GM21825 (cell line): ENCODE measurements around the gene CYP39A1.

Source experiments
- ATAC-seq: cut with Tn5 transposase; IDR thresholded peaks from one replicate; pipeline ENCODE4 v1.9.1; 2021; ENCODE audit warnings: mild to moderate bottlenecking, moderate library complexity; ENCODE audit not compliant: unreplicated experiment

Gene CYP39A1

DNA sequence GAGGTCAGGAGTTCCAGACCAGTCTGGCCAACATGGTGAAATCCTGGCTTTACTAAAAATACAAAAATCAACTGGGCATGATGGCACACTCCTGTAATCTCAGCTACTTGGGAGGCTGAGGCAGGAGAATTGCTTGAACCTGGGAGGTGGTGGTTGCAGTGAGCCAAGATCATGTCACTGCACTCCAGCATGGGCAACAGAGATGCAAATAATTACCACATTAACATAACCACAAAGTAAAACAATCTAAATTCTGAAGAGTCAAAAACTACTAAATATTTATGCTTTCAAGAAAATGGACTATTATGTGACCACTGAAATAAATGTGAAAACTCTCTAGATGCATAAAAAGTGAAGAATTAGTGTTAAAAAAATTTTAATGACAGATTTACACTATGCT, 59.9 kb downstream of the CYP39A1 start:
- no peak for ATAC-seq

DNA sequence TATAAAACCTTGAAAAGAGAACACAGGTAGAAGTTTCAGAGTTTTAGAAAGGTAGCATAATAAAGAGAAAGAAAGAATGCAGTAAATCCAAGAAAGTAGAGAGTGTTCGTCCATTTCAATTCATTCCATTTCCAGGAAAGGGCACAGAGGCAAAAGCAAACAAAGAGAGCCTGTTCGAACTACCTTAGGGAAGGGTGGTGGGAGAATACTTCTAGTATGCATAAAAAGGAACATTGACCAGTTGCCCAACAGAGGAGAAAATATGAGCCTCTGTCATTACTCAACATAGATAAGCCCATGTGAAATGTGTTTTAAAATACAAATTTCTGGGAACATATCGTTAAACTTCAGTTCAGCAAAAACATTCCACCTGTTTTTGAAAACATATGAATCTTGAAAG, 60.6 kb downstream of the CYP39A1 start:
- no peak for ATAC-seq

DNA sequence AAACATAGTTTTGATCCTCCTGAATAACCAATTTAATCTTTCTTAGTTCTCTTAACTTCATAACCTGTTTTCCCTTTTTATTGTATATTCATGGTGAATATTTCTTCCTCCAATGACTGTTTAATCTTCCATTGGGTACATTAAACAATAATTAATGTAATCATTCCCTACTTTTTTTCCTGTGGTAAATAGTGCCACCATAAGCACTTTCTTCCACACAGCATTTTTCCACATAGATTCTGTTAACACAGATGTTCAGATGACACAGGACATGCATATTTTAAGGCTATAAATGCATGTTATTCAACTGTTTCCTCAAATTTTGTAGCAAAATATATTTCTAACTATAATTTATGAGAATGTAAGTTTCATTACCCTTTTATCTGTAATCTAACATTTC, 61.9 kb downstream of the CYP39A1 start:
- no peak for ATAC-seq

DNA sequence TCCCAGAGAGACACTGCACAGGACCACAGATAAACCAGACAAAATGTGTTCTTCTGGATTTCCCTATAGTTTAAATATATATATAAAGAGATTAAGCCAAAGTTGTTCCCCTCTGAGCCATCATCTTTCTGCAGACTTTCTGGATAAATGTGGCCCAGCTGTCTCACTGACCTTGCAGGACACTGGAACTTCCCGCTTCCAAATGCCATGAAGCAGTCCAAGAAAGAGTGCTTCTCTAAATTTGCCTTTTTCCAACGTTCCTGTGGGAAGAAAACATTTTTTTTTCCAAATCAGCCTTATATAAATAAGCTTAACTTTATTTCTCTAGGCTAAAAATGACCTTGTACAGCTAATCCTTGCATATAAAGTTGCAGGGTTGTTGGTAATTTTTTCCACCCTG, 65.7 kb downstream of the CYP39A1 start:
- ATAC-seq = no peak

DNA sequence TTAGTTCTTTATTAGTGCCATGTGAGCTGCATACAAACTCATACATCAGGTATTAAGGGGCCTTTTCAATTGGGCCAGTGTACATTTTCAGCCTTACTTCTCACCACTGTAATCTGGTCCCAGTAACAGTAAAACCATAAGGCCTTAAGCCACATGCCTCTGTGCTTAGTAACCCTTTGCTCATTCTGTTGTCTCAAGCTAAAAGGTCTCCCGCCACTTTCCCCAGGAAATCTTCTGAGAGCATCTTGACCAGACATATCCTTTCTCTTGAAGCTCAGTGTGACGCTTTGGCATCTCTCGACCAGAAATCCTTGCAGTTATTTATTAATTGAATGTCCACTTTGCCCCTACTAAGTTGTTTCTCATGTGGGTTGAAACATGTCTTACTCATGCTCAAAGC, 68.0 kb downstream of the CYP39A1 start:
- ATAC-seq = no peak

DNA sequence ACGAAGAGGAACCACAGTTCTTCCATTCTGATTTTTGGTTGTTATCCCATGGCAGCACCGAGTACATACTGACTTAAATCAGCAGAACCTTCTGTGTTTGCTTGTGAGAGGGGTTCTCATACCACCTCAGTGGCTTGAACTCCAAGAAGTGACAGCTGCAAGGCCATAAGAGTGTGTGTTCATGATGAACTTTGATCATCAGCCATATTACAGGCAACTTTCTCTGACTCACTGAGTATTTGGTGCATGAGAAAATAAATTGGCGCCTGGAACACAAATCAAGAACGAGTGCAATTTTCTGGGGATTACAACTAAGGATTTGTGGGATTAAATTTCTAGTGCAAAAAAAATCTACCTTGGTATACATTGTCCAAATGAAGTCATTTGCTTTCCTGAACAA, 68.9 kb downstream of the CYP39A1 start:
- ATAC-seq = no peak

DNA sequence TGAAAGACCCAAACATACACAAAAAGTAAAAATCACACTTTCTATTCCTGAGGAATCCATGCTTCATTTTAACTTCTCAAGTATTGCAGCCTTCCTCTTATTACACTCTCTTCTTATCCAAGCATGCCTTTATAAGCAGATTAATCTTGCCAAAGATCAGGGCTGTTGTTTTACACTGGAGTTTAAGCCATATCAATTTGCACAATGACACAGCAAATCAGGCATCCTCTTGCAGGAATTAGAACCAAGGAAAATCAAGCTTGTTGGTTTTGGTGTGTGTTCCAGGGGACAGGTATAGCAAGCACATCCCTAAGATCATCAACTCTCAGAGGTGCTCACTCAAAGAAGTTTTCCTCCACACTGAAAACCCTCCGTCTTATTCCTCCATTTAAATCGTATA, 69.5 kb downstream of the CYP39A1 start:
- ATAC-seq = no peak

DNA sequence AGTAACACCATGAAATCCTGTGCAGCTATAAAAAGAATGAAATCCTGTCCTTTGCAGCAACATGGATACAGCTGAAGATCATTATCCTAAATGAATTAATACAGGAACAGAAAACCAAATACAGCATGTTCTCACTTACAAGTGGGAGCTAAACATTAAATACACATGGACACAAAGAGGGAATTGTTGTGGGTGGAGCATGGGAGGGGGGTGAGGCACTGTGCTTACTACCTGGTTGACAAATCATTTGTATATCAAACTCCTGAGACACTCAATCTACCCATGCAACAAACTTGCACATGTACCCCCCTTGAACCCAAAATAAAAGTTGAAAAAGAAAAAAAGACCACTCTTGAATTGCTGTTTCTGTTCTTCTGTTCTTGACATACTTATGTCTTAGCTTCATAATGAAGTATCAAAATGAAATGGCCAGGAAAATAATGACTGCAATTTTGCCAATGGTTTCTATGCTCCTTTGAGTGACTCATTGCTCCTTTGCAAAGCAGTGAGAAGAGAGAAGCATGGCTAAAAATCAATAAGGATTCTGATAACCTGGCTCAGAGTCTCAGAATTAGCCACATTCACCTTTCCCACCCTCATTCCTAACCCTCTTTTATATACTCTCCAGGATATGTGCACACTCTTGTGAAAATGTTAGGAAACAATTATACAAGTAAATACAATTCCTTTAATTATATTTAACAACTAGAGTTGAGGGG, 71.0 kb downstream of the CYP39A1 start:
- no peak for ATAC-seq

DNA sequence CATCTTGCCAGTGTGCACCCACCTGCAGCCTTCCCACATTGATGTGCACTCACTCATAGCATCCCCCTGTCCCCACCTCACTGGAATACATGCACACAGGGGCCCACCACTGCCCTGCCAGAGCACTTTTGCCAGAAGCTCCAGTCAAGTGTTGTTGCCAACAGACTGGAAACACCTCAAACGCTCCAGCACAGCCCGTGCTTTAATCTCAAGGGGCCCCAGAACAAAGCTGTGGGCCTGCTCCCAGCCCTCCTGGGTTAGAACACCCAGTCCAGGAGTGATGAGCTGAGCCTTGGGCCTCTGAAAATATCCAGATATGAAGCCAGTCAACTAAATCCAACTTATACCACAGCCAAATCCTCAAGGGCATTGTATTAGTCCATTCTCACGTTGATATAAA, 77.1 kb downstream of the CYP39A1 start:
- no peak for ATAC-seq

DNA sequence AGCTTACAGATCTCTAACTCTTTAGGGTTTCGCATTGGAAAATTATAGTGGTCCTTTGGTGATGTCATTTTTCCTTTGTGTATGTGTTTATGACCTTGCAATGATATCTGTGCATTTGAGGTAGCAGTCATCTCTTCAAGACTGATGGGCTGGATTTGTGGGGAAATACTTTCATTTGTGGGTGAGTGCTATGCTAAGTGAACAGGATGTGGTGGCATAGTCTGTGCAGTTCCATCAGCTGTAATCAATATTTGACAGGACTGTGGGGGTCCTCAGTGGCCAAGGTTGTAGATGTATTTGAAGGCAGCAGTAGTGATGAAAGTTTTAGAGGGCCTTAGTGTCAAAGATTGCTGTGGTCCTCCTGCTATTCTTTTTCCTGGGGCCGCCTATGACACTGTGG, 79.5 kb downstream of the CYP39A1 start:
- ATAC-seq = no peak

DNA sequence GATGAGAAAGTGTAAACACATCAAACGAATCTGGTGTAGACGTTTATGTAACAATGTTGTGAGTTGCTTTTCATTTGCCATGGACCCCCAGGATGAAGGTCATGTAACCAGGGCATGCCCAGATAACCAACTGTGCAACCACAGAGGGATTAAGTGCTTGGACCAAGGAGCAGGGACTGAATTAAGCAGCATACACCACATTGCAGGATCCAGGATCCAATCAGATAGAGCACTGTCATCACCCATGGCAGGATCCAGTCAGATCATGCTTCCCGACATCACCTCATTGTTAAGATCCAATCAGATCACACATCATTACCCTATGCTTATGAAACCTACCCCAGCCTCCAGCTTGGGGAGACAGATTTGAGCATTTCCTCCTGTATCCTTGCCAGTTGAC, 87.1 kb downstream of the CYP39A1 start:
- ATAC-seq = no peak

DNA sequence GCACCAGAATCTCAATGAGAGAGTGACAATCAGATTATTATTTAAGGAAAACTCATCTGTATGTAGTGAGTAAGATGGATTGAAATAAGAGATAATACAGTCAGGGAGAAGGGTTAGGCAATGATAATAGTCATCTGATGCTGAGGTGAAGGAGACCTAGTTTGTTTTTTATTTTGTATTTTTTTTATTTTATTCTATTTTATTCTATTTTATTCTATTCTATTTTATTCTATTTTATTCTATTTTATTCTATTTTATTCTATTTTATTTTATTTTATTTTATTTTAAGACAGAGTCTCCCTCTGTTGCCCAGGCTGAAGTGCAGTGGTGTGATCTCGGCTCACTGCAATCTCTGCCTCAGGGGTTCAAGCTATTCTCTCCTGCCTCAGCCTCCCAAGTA, 88.7 kb downstream of the CYP39A1 start:
- no peak for ATAC-seq

DNA sequence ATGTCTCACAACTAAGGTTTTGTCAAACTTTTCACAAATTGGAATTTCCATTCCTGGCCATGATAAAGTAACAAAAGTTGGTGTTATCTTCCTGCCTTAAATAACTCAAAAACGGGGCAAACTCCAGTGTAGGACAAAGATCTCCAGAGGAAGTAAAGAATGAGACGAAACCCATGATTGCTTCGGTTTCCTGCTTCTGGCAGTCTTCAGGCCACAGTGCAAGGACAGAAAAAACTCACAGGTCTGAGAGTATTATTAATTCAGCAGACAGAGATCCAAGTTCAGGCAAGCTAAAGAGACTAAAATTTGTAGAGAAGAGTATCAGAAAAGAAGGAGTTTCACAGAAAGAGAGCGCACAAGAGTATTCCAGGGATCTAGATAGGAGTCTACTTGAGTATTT, 96.6 kb downstream of the CYP39A1 start:
- no peak for ATAC-seq

DNA sequence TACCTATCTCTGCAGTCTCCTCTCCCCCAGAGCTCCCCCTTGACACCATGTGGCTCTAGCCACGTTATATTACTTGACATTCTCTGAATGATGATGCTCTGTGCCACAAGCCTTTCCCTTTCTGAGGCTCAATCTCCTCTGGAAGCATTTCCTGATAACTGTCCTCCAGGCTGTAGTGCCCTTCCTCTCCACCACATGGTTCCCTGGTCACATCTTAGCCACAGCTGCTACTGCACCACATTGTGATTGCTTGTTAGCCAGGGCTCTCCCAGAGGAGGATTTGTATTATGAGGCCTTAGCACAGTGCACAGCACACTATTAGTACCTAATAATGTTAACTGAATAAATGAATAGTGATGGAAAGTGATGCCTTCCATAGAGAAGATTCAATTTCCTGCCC, 97.5 kb downstream of the CYP39A1 start:
- no peak for ATAC-seq

DNA sequence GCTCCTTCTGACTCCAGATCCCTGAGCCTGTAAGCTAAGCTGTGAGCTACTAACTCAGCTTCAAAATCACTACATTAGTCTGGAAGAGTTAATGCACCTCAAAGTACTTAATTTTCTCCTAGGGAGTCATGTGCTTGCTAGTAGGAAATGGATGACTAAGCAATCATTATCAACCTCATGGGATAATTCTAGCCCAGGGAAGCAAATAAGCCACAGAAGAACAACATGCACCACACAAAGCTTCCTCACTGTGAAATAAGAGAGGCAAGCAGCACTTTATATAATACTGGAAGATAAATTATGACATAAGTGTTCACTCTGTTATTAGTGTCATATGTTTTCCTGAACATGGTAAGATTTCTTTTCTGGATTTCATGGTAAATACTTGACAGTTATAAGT, 103.5 kb downstream of the CYP39A1 start:
- no peak for ATAC-seq

DNA sequence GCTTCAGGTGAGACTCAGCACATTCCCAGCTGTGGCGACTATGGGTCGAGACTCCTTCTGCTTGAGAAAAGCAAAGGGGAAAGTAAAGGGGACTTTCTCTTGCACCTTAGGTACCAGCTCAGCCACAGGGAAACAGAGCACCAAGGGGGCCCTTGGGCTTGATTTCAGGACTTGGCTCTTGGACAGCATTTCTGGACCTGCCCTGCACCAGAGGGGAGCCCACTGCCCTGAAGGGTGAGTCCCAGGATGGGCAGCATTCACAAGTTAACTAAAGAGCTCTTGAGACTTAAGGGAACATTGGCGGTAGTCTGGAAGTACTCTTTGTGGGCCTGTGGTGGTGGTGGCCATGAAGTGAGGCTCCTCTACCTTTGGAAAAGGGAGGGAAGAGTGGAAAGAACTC, 111.1 kb downstream of the CYP39A1 start:
- no peak for ATAC-seq

DNA sequence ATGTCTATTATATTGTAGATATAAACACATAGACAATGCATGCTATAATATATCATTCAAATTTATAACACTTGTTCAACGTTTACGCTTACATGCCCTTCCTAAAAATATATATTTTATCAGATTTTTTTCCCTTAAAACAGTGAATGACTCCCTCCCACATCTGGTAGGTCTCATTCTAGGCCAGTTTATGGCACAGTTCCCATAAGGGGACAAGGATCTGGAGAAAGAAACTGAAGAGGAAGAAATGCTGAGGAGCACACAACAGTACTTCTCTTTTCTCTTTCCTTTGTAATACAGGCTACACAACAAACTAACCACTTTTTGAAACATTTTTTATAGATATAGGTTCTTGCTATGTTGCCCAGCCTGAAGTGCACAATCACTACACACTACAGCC, 112.8 kb downstream of the CYP39A1 start:
- no peak for ATAC-seq

DNA sequence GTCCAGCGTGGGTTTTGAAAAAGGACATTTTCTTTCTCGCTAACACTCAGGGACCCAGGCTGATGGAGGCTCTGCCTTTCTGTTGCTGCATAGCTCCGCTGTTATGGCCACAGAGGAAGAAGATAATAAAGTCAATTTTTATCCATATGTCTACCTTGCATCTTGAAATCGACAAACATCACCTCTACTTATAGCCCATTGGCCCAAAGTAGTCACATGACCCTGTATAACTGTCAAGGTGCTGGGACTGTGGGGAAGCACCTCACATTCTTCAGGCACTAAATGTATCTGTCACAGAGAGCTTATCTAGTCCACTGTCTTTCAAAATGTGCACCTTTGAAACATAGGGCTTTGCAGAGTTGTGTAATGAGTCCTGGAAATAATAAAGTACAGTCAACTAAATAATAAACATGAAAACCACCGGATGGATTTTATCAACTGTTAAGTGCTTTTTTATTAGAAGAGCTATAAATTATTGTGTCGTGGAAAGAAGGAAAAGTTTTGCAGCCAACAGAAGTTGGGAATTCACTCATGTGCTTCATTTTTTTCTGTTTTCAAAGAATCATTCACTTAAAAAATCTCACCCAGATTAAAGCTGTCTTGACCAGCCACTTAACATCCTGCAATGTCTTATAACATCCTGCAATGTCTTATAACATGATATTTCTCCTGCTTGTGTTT, 113.7 kb downstream of the CYP39A1 start:
- no peak for ATAC-seq

DNA sequence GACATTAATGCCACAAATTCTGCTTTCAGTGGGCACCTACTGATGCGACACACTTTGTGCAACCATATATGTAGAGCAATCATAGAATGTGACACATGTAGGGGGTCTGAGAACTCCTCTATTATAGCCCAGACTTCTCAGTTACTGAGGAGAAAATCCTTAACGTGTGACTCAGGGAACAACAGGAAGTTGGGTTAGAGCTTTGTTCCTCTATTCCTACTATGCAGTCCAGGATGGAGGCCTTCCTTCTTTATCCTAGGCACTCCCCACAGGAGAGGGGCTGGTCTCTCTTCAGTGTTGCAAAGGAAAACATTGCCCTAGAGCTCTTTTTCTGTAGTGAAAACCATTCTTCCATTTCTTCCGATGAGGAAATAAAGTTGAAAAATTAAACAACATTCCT, 121.7 kb downstream of the CYP39A1 start:
- no peak for ATAC-seq

DNA sequence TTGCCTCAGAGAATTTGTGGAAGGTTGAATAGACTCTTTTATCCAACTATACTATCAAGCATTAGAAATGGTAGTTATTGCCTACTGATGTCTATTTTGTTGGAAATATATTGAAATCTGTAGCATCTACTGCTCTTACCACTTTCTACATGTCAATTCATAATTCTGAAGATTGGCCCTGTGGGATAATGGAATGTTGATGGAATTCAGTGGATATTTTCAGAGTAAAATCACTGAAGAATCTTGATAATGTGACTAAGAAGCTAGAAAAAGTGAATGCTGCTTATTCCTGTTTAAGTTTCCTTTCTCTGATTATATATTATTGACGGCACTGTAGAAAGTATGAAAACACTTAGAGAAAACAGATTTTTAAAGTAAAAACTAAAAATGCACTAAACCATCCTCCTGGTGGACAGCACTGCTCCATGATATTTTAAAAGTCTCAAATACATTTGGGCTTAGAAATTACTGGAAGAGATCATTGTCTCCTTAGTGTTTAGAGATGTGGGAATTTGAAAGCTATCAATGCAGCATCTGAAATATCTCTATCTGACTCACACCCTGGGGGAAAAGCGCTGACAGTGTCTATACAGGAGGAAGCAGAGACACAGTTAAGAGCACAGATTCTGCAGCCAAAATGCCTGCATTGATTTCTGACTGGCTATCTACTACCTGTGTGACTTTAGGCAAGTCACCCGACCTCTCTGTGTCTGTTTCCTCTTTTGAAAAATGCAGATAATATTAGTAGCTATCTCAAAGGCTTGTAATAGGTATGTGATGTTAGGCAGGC, 123.5 kb downstream of the CYP39A1 start:
- no peak for ATAC-seq

DNA sequence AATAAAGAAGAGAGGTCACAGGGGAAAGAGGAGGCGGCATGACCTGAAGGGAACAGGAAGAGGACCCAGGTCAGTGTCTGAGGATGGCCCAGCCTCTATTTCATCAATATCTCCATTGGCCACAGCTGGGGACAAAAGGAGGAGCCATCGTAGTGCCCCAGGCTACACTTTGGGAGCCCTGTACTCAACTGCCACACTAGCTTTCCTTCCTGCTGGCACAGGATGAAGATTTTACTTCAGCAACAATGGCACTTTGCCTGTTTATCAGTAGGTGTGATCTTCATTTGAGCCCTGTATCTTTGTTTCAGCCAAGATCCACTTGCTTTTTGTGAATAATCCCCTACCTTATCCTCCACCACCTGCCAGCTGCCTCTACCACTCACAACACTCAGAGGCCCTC, 126.0 kb downstream of the CYP39A1 start:
- no peak for ATAC-seq

DNA sequence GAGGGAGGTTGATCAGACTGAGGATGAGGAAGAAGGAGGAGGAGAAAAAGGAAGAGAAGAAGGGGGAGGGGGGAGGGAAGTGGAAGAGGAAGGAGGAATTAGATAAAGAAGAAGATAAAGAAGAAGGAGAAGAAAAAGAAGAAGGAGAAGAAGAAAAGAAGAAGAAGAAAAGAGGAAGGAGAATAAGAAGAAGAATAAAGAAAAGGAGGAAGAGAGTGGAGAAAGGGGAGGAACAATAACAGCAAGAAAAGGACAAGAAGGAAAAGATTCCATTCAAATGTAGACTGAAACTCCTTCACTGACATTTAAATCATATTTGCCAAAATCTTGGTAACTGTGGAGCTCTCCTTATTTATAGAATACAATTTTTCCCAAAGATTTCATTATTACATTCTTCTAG, 127.0 kb downstream of the CYP39A1 start:
- ATAC-seq = no peak
